SK-N-SH (cell line): ENCODE measurements around the gene REEP1. TPM values are rescaled to one million over a fixed set of nuclear protein-coding genes. Genes with fewer than 3 reads are reported as not detected.

ENCODE experiments used
- CTCF ChIA-PET: fragments of 300-600, 350-600 bp; formaldehyde crosslinking; extraction: SDS; loops from one replicate; lab custom pipeline; 2021; lab: Yijun Ruan, JAX
- POLR2A ChIA-PET: fragments of 350-600 bp; sonication (Branson Sonifier 250); formaldehyde crosslinking; extraction: SDS; loops from one replicate; lab custom pipeline; 2020; ENCODE audit warnings: antibody characterized with exemption, inconsistent platforms; lab: Yijun Ruan, JAX
- DNase-seq: peaks from one replicate; pipeline ENCODE4 v3.0.0; 2012
- H2AFZ ChIP-seq: fragments of 200-600 bp; sonication (generic); 2 replicates; pipeline ENCODE4 v1.8.1; 2016; ENCODE audit warnings: antibody characterized with exemption, mild to moderate bottlenecking, low read depth
- H3F3A ChIP-seq: fragments of 200-600 bp; sonication (generic); replicated peaks from 2 replicates; pipeline ENCODE3; 2016; ENCODE audit warnings: antibody characterized with exemption, mild to moderate bottlenecking; ENCODE audit not compliant: insufficient read depth
- H3K27ac ChIP-seq, 2 experiments: fragments of 200-500 bp in 1 of 2; fragments of 200-600 bp in 1 of 2; sonication (Bioruptor generic) in 1 of 2; sonication (generic), shearing (Covaris generic) in 1 of 2; 2 replicates each; pipeline versions ENCODE4 v1.5.1 to v1.6.1; 2014 to 2016; ENCODE audit warnings: low read depth in 2 of 2, inconsistent platforms in 1 of 2, low read length in 1 of 2, mild to moderate bottlenecking in 1 of 2, mixed read lengths in 1 of 2
- H3K27me3 ChIP-seq: fragments of 200-600 bp; sonication (generic), shearing (Covaris generic); 2 replicates; pipeline ENCODE4 v1.6.1; 2016; ENCODE audit warnings: mixed run types; ENCODE audit not compliant: insufficient read depth
- H3K36me3 ChIP-seq, 2 experiments: fragments of 200-500 bp in 1 of 2; fragments of 200-600 bp in 1 of 2; sonication (Bioruptor generic) in 1 of 2; sonication (generic) in 1 of 2; replicated peaks in 1 of 2; 2 replicates each; pipeline versions ENCODE3 to v1.5.1; 2014 to 2016; ENCODE audit warnings: low read length in 1 of 2, mild to moderate bottlenecking in 1 of 2; ENCODE audit not compliant: insufficient read depth in 2 of 2, control insufficient read depth in 1 of 2
- H3K4me1 ChIP-seq, 2 experiments: fragments of 200-500 bp in 1 of 2; fragments of 200-600 bp in 1 of 2; sonication (Bioruptor generic) in 1 of 2; sonication (generic), shearing (Covaris generic) in 1 of 2; 2 replicates each; pipeline versions ENCODE4 v1.5.1 to v1.6.1; 2014 to 2016; ENCODE audit warnings: low read depth in 1 of 2, low read length in 1 of 2, mixed run types in 1 of 2; ENCODE audit not compliant: insufficient read depth in 2 of 2, control insufficient read depth in 1 of 2
- H3K4me2 ChIP-seq: fragments of 200-600 bp; sonication (generic), shearing (Covaris generic); 2 replicates; pipeline ENCODE4 v1.6.1; 2017; ENCODE audit warnings: mixed run types
- H3K4me3 ChIP-seq, 2 experiments: fragments of 200-500 bp in 1 of 2; fragments of 200-600 bp in 1 of 2; sonication (Bioruptor generic) in 1 of 2; sonication (generic), shearing (Covaris generic) in 1 of 2; 2 replicates each; pipeline versions ENCODE4 v1.5.1 to v1.8.1; 2014 to 2016; ENCODE audit warnings: low read depth in 2 of 2, inconsistent platforms in 1 of 2, low read length in 1 of 2, mild to moderate bottlenecking in 1 of 2, mixed read lengths in 1 of 2, moderate library complexity in 1 of 2
- H3K79me2 ChIP-seq: fragments of 200-600 bp; sonication (generic); 2 replicates; pipeline ENCODE4 v1.8.1; 2017; ENCODE audit warnings: mild to moderate bottlenecking; ENCODE audit not compliant: insufficient read depth
- H3K9ac ChIP-seq: fragments of 200-600 bp; sonication (generic); 2 replicates; pipeline ENCODE4 v1.6.1; 2017; ENCODE audit warnings: mixed run types
- H3K9me2 ChIP-seq: fragments of 200-600 bp; sonication (generic); 2 replicates; pipeline ENCODE4 v1.6.1; 2017; ENCODE audit warnings: mixed run types
- H3K9me3 ChIP-seq: fragments of 200-600 bp; sonication (generic); 2 replicates; pipeline ENCODE4 v1.6.1; 2017; ENCODE audit warnings: mixed run types, mild to moderate bottlenecking, moderate library complexity
- H4K20me1 ChIP-seq: fragments of 200-600 bp; sonication (generic); 2 replicates; pipeline ENCODE4 v1.6.1; 2017; ENCODE audit warnings: mild to moderate bottlenecking, mixed run types; ENCODE audit not compliant: insufficient read depth
- CHD2 ChIP-seq: fragments of 150-350 bp; IDR thresholded peaks from 2 replicates; pipeline ENCODE4 v1.6.1; 2018; ENCODE audit warnings: low read length; ENCODE audit not compliant: partially characterized antibody
- ELF1 ChIP-seq: IDR thresholded peaks from 2 replicates; pipeline ENCODE4 v1.4.0; 2012
- EZH2phosphoT487 ChIP-seq: fragments of 200-600 bp; sonication (generic); IDR thresholded peaks from 2 replicates; pipeline ENCODE4 v1.6.1; 2017; ENCODE audit warnings: low read depth, mixed run types, mild to moderate bottlenecking, antibody characterized with exemption, moderate library complexity, borderline replicate concordance
- FOXJ3 ChIP-seq: sonication (generic); formaldehyde crosslinking; IDR thresholded peaks from 2 replicates; pipeline ENCODE4 v1.5.1; 2020; ENCODE audit warnings: mild to moderate bottlenecking, missing genetic modification reagents
- FOXM1 ChIP-seq: IDR thresholded peaks from 2 replicates; pipeline ENCODE4 v1.4.0; 2012; ENCODE audit warnings: low read depth, mild to moderate bottlenecking
- GATA2 ChIP-seq: sonication (generic); formaldehyde crosslinking; IDR thresholded peaks from 2 replicates; pipeline ENCODE4 v1.5.0; 2020; ENCODE audit warnings: mild to moderate bottlenecking, missing genetic modification reagents
- MAX ChIP-seq: IDR thresholded peaks from 2 replicates; pipeline ENCODE4 v1.4.0; 2012; ENCODE audit warnings: low read depth
- MXI1 ChIP-seq: IDR thresholded peaks from 2 replicates; pipeline ENCODE4 v1.6.1; 2012; ENCODE audit warnings: mild to moderate bottlenecking, low read depth, low read length, improper control_type of control experiment
- NRF1 ChIP-seq: IDR thresholded peaks from 2 replicates; pipeline ENCODE4 v1.6.1; 2012; ENCODE audit warnings: low read depth, mild to moderate bottlenecking, low read length
- POLR2AphosphoS5 ChIP-seq: IDR thresholded peaks from 2 replicates; pipeline ENCODE4 v1.6.1; 2012; ENCODE audit warnings: low read depth, low read length
- RAD21 ChIP-seq: IDR thresholded peaks from 2 replicates; pipeline ENCODE4 v1.6.1; 2012; ENCODE audit warnings: mild to moderate bottlenecking, low read length
- RCOR1 ChIP-seq: fragments of 150-350 bp; IDR thresholded peaks from 2 replicates; pipeline ENCODE4 v1.6.1; 2017; ENCODE audit warnings: antibody characterized with exemption, low read length
- RFX5 ChIP-seq: IDR thresholded peaks from 2 replicates; pipeline ENCODE4 v1.6.1; 2012; ENCODE audit warnings: mild to moderate bottlenecking, improper control_type of control experiment, low read length
- TCF12 ChIP-seq: IDR thresholded peaks from 2 replicates; pipeline ENCODE4 v1.4.0; 2012
- TEAD4 ChIP-seq: IDR thresholded peaks from 2 replicates; pipeline ENCODE4 v1.4.0; 2012; ENCODE audit warnings: mild to moderate bottlenecking, borderline replicate concordance; ENCODE audit not compliant: insufficient read depth
- USF2 ChIP-seq: fragments of 150-350 bp; IDR thresholded peaks from 2 replicates; pipeline ENCODE4 v1.6.1; 2017; ENCODE audit warnings: antibody characterized with exemption, low read length, low read depth, borderline replicate concordance
- WGBS: methylation state at CpG from one replicate; pipeline ENCODE4 v1.1.6; 2017; ENCODE audit warnings: low lambda C conversion rate; 5-methylcytosine and 5-hydroxymethylcytosine counted together
- polyA plus RNA-seq, 3 experiments: library from polyadenylated mRNA; depleted of rRNA; stranded (reverse); fragments of >200 nt; gene quantifications; 2 replicates each; pipeline ENCODE4 v1.2.3, GENCODE V29; 2012
- TF ChIP-seq, protein P1 (sequence below): IDR thresholded peaks from 2 replicates; pipeline ENCODE4 v1.4.0; 2012; ENCODE audit warnings: low read depth, borderline replicate concordance
- TF ChIP-seq, protein P2 (sequence below): IDR thresholded peaks from 2 replicates; pipeline ENCODE4; 2012
- TF ChIP-seq, protein P3 (sequence below): IDR thresholded peaks from 2 replicates; pipeline ENCODE4 v1.4.0; 2012; ENCODE audit warnings: low read depth, borderline replicate concordance
- TF ChIP-seq, protein P4 (sequence below): IDR thresholded peaks from 2 replicates; pipeline ENCODE4 v1.6.1; 2012; ENCODE audit warnings: mild to moderate bottlenecking, low read depth, low read length, moderate library complexity

The REEP1 gene
- polyA plus RNA-seq, 1 of the 3 experiments (the other 2 are of a cell fraction) = 0.13 TPM

DNA sequence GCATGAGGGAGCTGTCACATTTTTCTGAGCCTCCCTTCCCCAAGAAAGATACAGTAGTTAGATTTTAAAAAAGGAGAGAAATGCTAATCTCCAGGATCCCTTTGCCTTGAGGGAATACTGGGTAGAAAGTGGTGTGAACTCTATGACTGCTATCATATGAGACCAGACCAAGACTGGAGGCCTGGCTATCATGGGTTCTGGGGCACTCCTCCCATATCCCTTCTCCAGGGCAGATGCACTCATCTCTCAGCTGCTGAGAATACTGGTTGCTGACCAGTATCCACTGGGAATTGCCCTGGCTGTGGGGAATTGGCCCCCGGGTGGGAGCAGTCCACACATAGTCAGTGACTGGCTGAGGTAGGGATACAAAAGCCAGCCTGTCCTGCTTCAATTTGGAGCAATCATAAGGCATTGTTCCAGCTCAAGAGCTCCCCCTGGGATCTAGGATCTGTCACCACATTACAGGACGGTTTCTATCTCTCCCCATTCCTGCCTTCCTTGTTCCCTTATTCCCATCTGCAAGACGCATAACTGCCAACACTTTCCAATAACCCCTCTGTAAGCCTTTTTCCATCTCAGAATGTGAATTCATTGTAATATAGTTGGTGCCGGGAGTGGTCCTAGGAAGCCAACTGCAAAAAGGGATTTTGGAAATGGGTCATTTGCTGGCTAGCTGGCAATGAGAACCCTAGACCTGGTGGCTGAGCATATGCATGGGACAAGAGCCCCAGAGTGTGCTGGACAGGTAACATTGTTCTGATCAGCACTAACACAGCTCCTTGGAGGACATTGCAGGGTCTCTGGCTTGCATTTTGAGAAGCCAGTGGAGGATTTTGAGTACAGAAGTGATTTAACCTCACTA lies 35.4 kb upstream of the REEP1 start (continued):
- TF ChIP-seq USF2 (no peak), ELF1 (no peak), MAX (no peak), MXI1 (no peak), TCF12 (no peak), GATA2 (CRISPR knock-in tag) (no peak), RAD21 (peak; percentile 80), NRF1 (no peak), CHD2 (no peak)
- TF ChIP-seq, protein P1, sequence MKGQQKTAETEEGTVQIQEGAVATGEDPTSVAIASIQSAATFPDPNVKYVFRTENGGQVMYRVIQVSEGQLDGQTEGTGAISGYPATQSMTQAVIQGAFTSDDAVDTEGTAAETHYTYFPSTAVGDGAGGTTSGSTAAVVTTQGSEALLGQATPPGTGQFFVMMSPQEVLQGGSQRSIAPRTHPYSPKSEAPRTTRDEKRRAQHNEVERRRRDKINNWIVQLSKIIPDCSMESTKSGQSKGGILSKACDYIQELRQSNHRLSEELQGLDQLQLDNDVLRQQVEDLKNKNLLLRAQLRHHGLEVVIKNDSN = no peak
- TF ChIP-seq, protein P2, sequence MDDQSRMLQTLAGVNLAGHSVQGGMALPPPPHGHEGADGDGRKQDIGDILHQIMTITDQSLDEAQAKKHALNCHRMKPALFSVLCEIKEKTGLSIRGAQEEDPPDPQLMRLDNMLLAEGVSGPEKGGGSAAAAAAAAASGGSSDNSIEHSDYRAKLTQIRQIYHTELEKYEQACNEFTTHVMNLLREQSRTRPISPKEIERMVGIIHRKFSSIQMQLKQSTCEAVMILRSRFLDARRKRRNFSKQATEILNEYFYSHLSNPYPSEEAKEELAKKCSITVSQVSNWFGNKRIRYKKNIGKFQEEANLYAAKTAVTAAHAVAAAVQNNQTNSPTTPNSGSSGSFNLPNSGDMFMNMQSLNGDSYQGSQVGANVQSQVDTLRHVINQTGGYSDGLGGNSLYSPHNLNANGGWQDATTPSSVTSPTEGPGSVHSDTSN = no peak
- TF ChIP-seq, protein P3, sequence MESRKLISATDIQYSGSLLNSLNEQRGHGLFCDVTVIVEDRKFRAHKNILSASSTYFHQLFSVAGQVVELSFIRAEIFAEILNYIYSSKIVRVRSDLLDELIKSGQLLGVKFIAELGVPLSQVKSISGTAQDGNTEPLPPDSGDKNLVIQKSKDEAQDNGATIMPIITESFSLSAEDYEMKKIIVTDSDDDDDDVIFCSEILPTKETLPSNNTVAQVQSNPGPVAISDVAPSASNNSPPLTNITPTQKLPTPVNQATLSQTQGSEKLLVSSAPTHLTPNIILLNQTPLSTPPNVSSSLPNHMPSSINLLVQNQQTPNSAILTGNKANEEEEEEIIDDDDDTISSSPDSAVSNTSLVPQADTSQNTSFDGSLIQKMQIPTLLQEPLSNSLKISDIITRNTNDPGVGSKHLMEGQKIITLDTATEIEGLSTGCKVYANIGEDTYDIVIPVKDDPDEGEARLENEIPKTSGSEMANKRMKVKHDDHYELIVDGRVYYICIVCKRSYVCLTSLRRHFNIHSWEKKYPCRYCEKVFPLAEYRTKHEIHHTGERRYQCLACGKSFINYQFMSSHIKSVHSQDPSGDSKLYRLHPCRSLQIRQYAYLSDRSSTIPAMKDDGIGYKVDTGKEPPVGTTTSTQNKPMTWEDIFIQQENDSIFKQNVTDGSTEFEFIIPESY = no peak

DNA sequence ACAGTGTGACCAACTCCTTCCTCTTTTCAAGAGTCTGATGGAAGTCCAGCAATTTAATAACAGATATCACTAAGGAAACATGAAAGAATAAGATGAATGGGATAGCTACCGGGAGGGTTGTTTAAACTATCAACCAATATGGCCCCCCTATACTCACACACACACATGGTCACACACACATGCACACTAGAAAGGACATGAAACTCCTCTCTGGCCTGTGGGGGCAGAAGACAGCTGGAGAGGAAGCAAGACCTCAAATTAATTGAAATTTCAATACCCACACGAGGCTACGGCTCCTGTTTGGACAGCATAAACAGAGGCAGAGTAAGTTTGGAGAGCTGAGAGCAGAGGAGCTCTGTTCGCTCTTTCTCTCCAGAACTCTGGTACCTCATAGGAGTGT lies 34.7 kb upstream of the REEP1 start:
- CTCF ChIA-PET = interaction anchor here (0.7 to 10.5 kb wide), 17 partner anchors 9 to 178 kb away, joined by 3 to 150 read pairs (median 4); no protein-coding TSS in a partner anchor
- DNase-seq = no peak
- Histone ChIP-seq H2AFZ (no peak overlapping the region), H3K9me3 (no peaks in the 10 kb centered on the region), H3K36me3 (no peaks in the 10 kb centered on the region), H3K9ac (no peak overlapping the region), H3F3A (no peaks in the 10 kb centered on the region), H3K4me3 (no peak overlapping the region), H3K79me2 (no peaks in the 10 kb centered on the region), H3K27ac (no peak overlapping the region), H3K4me1 (peaks cover 0 to 3% of the 10 kb centered on the region in 2 experiments; a peak in 1 of 4 replicates), H3K4me2 (no peak overlapping the region), H4K20me1 (no peaks in the 10 kb centered on the region), H3K27me3 (no peaks in the 10 kb centered on the region), H3K9me2 (no peaks in the 10 kb centered on the region)
- 53% methylated on average over 4 of the region's 4 CpGs for WGBS
- POLR2A ChIA-PET = interaction anchor here (1.4 kb wide), 1 partner anchor 69 kb away, joined by 5 read pairs; the partner anchor contains the start of gene KDM3A
- no peak for TF ChIP-seq ELF1
- TF ChIP-seq FOXJ3 (CRISPR knock-in tag) = no peak
- no peak for TF ChIP-seq RAD21
- no peak for TF ChIP-seq GATA2 (CRISPR knock-in tag)
- TF ChIP-seq TEAD4 = no peak
- TF ChIP-seq, protein P4, sequence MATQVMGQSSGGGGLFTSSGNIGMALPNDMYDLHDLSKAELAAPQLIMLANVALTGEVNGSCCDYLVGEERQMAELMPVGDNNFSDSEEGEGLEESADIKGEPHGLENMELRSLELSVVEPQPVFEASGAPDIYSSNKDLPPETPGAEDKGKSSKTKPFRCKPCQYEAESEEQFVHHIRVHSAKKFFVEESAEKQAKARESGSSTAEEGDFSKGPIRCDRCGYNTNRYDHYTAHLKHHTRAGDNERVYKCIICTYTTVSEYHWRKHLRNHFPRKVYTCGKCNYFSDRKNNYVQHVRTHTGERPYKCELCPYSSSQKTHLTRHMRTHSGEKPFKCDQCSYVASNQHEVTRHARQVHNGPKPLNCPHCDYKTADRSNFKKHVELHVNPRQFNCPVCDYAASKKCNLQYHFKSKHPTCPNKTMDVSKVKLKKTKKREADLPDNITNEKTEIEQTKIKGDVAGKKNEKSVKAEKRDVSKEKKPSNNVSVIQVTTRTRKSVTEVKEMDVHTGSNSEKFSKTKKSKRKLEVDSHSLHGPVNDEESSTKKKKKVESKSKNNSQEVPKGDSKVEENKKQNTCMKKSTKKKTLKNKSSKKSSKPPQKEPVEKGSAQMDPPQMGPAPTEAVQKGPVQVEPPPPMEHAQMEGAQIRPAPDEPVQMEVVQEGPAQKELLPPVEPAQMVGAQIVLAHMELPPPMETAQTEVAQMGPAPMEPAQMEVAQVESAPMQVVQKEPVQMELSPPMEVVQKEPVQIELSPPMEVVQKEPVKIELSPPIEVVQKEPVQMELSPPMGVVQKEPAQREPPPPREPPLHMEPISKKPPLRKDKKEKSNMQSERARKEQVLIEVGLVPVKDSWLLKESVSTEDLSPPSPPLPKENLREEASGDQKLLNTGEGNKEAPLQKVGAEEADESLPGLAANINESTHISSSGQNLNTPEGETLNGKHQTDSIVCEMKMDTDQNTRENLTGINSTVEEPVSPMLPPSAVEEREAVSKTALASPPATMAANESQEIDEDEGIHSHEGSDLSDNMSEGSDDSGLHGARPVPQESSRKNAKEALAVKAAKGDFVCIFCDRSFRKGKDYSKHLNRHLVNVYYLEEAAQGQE = no peak
- no peak for TF ChIP-seq RFX5
- no peak for TF ChIP-seq RCOR1
- TF ChIP-seq FOXM1 = no peak
- no peak for TF ChIP-seq EZH2phosphoT487
- TF ChIP-seq POLR2AphosphoS5 = no peak
- TF ChIP-seq MAX = no peak
